HepG2 (cell line): ENCODE measurements around the gene USP24. TPM values are rescaled to one million over a fixed set of nuclear protein-coding genes. Genes with fewer than 3 reads are reported as not detected.
A peak's percentile ranks its signal among the peaks of the same experiment; 100 is the strongest.

ENCODE experiments used
- ATAC-seq: fragments of 200-7000 bp; cut with Tn5 transposase; 3 replicates; pipeline ENCODE4 v1.9.1; 2020; ENCODE audit warnings: mild to moderate bottlenecking, moderate library complexity
- BruUV-seq: library from RNA; stranded (reverse); fragments of 400-500 nt; replicated peaks from 2 replicates; lab custom pipeline; 2021; lab: Mats Ljungman, UMichigan
- CTCF ChIA-PET: fragments of 300-600 bp; formaldehyde crosslinking; extraction: SDS; loops from one replicate; lab custom pipeline; 2021; ENCODE audit warnings: low total read pairs, inconsistent platforms, low intra/inter-chr PET ratio; lab: Yijun Ruan, JAX
- POLR2A ChIA-PET: fragments of 350-600 bp; sonication (Branson Sonifier 250); formaldehyde crosslinking; loops from one replicate; lab custom pipeline; 2020; ENCODE audit warnings: antibody characterized with exemption, inconsistent platforms; lab: Yijun Ruan, JAX
- DNase-seq: peaks from one replicate; pipeline ENCODE4 v3.0.0-alpha.2; 2015; ENCODE audit warnings: low spot score
- FAIRE-seq: peaks from 3 replicates; lab custom pipeline; 2011; peaks lifted over from hg19 to GRCh38; lab: Jason Lieb, UNC
- H2AFZ ChIP-seq: one replicate; pipeline ENCODE4 v1.6.1; 2011; ENCODE audit warnings: low read length, inconsistent platforms
- H3K27ac ChIP-seq: fragments of 300-600 bp; 3 replicates; pipeline ENCODE4 v1.8.0; 2011; ENCODE audit warnings: mixed run types, mild to moderate bottlenecking, mixed read lengths, low read length, inconsistent platforms; ENCODE audit not compliant: insufficient read depth; ENCODE audit errors: extremely low read length
- H3K27me3 ChIP-seq, 2 experiments: fragments of 200-600 bp in 1 of 2; 2 replicates in 1 of 2; 3 replicates in 1 of 2; pipeline versions ENCODE4 v1.6.0 to v1.8.0; 2011; ENCODE audit warnings: low read length in 2 of 2, mild to moderate bottlenecking in 2 of 2, moderate library complexity in 2 of 2, inconsistent platforms in 1 of 2; ENCODE audit not compliant: insufficient read depth in 2 of 2, control insufficient read depth in 1 of 2
- H3K36me3 ChIP-seq, 2 experiments: fragments of 200-600 bp in 1 of 2; replicated peaks in 1 of 2; 2 replicates in 1 of 2; 3 replicates in 1 of 2; pipeline versions ENCODE4 v1.5.1 to v1.8.0; 2011; ENCODE audit warnings: low read length in 2 of 2, inconsistent platforms in 1 of 2; ENCODE audit not compliant: insufficient read depth in 2 of 2, control insufficient read depth in 1 of 2
- H3K4me1 ChIP-seq: 2 replicates; pipeline ENCODE4 v1.5.1; 2012; ENCODE audit warnings: low read length, inconsistent platforms; ENCODE audit not compliant: insufficient read depth
- H3K4me2 ChIP-seq: 2 replicates; pipeline ENCODE4 v1.6.0; 2011; ENCODE audit warnings: low read depth, low read length, inconsistent platforms
- H3K4me3 ChIP-seq, 3 experiments: fragments of 200-600 bp in 1 of 3; sonication (generic), shearing (Covaris generic) in 1 of 3; replicated peaks in 1 of 3; 2 replicates each; pipeline ENCODE4 v1.5.1; 2011 to 2016; ENCODE audit warnings: low read length in 3 of 3, inconsistent platforms in 2 of 3, low read depth in 2 of 3, mild to moderate bottlenecking in 2 of 3, control low read depth in 1 of 3, mixed read lengths in 1 of 3; ENCODE audit not compliant: insufficient read depth in 1 of 3
- H3K79me2 ChIP-seq: one replicate; pipeline ENCODE4 v1.6.1; 2011; ENCODE audit warnings: low read length, inconsistent platforms; ENCODE audit not compliant: insufficient read depth
- H3K9ac ChIP-seq: 2 replicates; pipeline ENCODE4 v1.6.0; 2011; ENCODE audit warnings: mild to moderate bottlenecking, low read depth, low read length, inconsistent platforms; ENCODE audit not compliant: insufficient read depth
- H3K9me3 ChIP-seq: 2 replicates; pipeline ENCODE4 v1.5.1; 2012; ENCODE audit warnings: mild to moderate bottlenecking, low read length
- H4K20me1 ChIP-seq: 2 replicates; pipeline ENCODE4 v1.6.0; 2011; ENCODE audit warnings: inconsistent platforms, mild to moderate bottlenecking, low read length, moderate library complexity; ENCODE audit not compliant: insufficient read depth
- ATAD3A ChIP-seq: sonication (generic); formaldehyde crosslinking; IDR thresholded peaks from 2 replicates; pipeline ENCODE4 v1.4.0; 2020; ENCODE audit warnings: missing genetic modification reagents
- BHLHE40 ChIP-seq: IDR thresholded peaks from 2 replicates; pipeline ENCODE4 v1.6.1; 2011; ENCODE audit warnings: low read length, improper control_type of control experiment
- CTCF ChIP-seq: sonication (generic); formaldehyde crosslinking; IDR thresholded peaks from 2 replicates; pipeline ENCODE4 v1.5.0; 2020; ENCODE audit warnings: mild to moderate bottlenecking, missing genetic modification reagents, moderate library complexity
- FOXA1 ChIP-seq, 2 experiments: fragments of 450-650 bp in 1 of 2; sonication (generic) in 1 of 2; formaldehyde crosslinking in 1 of 2; IDR thresholded peaks; 2 replicates each; pipeline versions ENCODE4 v1.4.0 to v1.6.1; 2016 to 2020; ENCODE audit warnings: missing genetic modification reagents in 1 of 2
- IRF2 ChIP-seq: IDR thresholded peaks from 2 replicates; pipeline ENCODE4 v1.6.1; 2018; ENCODE audit warnings: missing genetic modification reagents, missing compliant biosample characterization
- RBM22 ChIP-seq: fragments of 200-400 bp; formaldehyde crosslinking; optimal IDR thresholded peaks from 2 replicates; pipeline ENCODE3; 2017; ENCODE audit warnings: mild to moderate bottlenecking, low read length, moderate library complexity
- STAG1 ChIP-seq: sonication (generic); formaldehyde crosslinking; IDR thresholded peaks from 2 replicates; pipeline ENCODE4 v1.4.0; 2020; ENCODE audit warnings: missing genetic modification reagents
- ZBTB26 ChIP-seq: IDR thresholded peaks from 2 replicates; pipeline ENCODE4 v1.6.1; 2016; ENCODE audit warnings: missing compliant biosample characterization, missing genetic modification reagents, borderline replicate concordance
- ZNF30 ChIP-seq: sonication (generic); formaldehyde crosslinking; IDR thresholded peaks from 2 replicates; pipeline ENCODE4 v1.5.0; 2020; ENCODE audit warnings: mild to moderate bottlenecking, missing genetic modification reagents
- ZNF557 ChIP-seq: sonication (generic); formaldehyde crosslinking; IDR thresholded peaks from 2 replicates; pipeline ENCODE4 v1.4.0; 2020; ENCODE audit warnings: missing genetic modification reagents
- WGBS: methylation state at CpG from one replicate; pipeline ENCODE4 v1.1.6; 2017; ENCODE audit warnings: low lambda C conversion rate; 5-methylcytosine and 5-hydroxymethylcytosine counted together
- in situ Hi-C: cut with HindIII; loops from 2 replicates; pipeline ENCODE4 v1.10.0; 2017; ENCODE audit warnings: low pct_unique_long_range_greater_than_20kb; ENCODE audit not compliant: extremely low pct_ligation_motif_present
- intact Hi-C: fragments of 100-400 bp; cut with micrococcal nuclease; formaldehyde crosslinking; loops from one replicate; pipeline ENCODE4 v1.10.0; 2022; ENCODE audit not compliant: unreplicated experiment
- polyA plus RNA-seq, 8 experiments: library from polyadenylated mRNA; depleted of rRNA in 3 of 8; stranded (reverse) in 7 of 8; unstranded in 1 of 8; fragments of >200 nt; fragmentation: Illumina TruSeq in 4 of 8; extraction: Trizol in 4 of 8; gene quantifications; 2 replicates each; pipeline versions ENCODE4 v1.2.1 to v1.2.3, GENCODE V29; 2011 to 2016; ENCODE audit warnings: low read depth in 4 of 8, missing spikeins in 1 of 8, mixed read lengths in 1 of 8; ENCODE audit not compliant: insufficient read depth in 1 of 8
- total RNA-seq, 5 experiments: library from RNA; depleted of rRNA; stranded (reverse); fragments of >200 nt; fragmentation: Illumina TruSeq; extraction: Trizol; gene quantifications; 2 replicates each; pipeline ENCODE4 v1.2.3, GENCODE V29; 2016; ENCODE audit warnings: low read depth in 1 of 5

USP24 gene
- total and polyA plus RNA-seq, 2 of the 13 experiments (the other 11 are each of a cell fraction or from before 2014, with no cell fraction given), result 18.8 to 47.6 TPM

GRCh38 chr1:55153031-55153430 lies 62.1 kb downstream of the USP24 start:
- in situ Hi-C loops (no loop called here), intact Hi-C loops (no loop called here)
- Histone ChIP-seq H3K4me1 (no peaks in the 10 kb centered on the region), H3K36me3 (peaks cover 14 to 40% of the 10 kb centered on the region in 2 experiments), H3K4me3 (no peak overlapping the region), H4K20me1 (no peaks in the 10 kb centered on the region), H3K79me2 (no peaks in the 10 kb centered on the region), H3K9ac (no peak overlapping the region), H3K27ac (no peak overlapping the region), H3K27me3 (no peaks in the 10 kb centered on the region), H2AFZ (no peak overlapping the region), H3K4me2 (no peak overlapping the region), H3K9me3 (no peaks in the 10 kb centered on the region)
- CTCF ChIA-PET, result no interaction called here
- TF ChIP-seq STAG1 (CRISPR knock-in tag) (no peak), RBM22 (peak; percentile 56)
- no TSS peak for BruUV-seq
- ATAC-seq (peak; percentile 50; the same call in 2 of the 3 replicates), FAIRE-seq (no peak), DNase-seq (no peak)
- 84% methylated on average over 3 of the region's 3 CpGs for WGBS
- POLR2A ChIA-PET, result no interaction called here

DNA sequence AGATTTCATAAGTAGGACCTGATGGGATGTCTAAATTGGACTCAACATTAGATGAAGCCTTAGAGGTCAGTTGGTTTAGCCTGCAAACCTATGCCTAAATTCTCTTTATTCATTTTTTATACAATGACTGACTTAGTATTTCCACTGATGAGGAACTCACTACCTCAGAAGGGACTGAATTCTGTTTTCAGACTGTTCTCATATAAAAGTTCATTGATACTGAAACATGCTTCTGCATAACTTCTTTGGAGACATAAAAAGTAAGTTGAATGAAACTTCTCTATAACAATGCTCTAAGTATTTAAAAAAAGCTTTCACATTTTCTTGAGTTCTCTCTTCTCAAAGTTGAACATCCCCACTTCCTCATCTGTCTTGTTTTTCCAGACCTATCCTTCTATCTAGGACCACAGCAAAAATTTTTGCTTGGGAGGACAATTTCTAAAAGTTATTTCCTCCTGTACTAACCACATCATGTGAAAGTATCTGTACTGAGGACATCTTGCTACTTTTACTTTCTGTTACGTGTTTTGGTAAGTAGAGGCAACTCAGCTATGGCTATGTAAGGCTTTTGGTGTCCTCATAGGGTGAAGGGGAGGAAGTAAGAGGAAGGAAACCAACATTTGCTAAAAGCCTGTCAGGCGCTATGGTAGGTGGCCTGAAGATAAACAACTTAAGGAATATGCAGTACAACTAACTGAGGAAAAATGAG lies 64.1 kb downstream of the USP24 start:
- TF ChIP-seq ZNF557 (CRISPR knock-in tag), result no peak
- no peak for TF ChIP-seq ZBTB26
- TF ChIP-seq BHLHE40, result no peak
- TF ChIP-seq IRF2 (CRISPR knock-in tag), result no peak
- TF ChIP-seq CTCF (CRISPR knock-in tag), result no peak
- TF ChIP-seq FOXA1 (IDR thresholded peaks at IDR 0.05), result no peak
- TF ChIP-seq FOXA1 (CRISPR knock-in tag; IDR thresholded peaks at IDR 0.05), result no peak
- TF ChIP-seq ZNF30 (CRISPR knock-in tag), result no peak
- no peak for TF ChIP-seq ATAD3A (CRISPR knock-in tag)
- TF ChIP-seq, all 625 proteins: peak for 0
- FAIRE-seq, result no peak
- Histone ChIP-seq H3K79me2 (no peaks in the 10 kb centered on the region), H2AFZ (no peak overlapping the region), H3K9me3 (no peaks in the 10 kb centered on the region), H3K4me3 (no peak overlapping the region), H3K4me1 (no peaks in the 10 kb centered on the region), H4K20me1 (no peaks in the 10 kb centered on the region), H3K4me2 (no peak overlapping the region), H3K9ac (no peak overlapping the region), H3K27ac (no peak overlapping the region), H3K36me3 (peaks cover 11 to 41% of the 10 kb centered on the region in 2 experiments), H3K27me3 (no peaks in the 10 kb centered on the region)
- 100% methylated on average over 2 of the region's 2 CpGs for WGBS
- in situ Hi-C loops, result no loop called here
- CTCF ChIA-PET, result no interaction called here
- no peak for DNase-seq
- POLR2A ChIA-PET, result no interaction called here
- intact Hi-C loops, result no loop called here
- no TSS peak for BruUV-seq
- no peak for ATAC-seq
